K562 (cell line): ENCODE data around the gene IL17REL. TPM values are rescaled to one million over a fixed set of nuclear protein-coding genes. Genes with fewer than 3 reads are reported as not detected.
A peak's percentile ranks its signal among the peaks of the same experiment; 100 is the strongest.

ENCODE experiments used
- BRF2 ChIP-seq: IDR thresholded peaks from 3 replicates; pipeline ENCODE4 v1.6.1; 2011; ENCODE audit warnings: borderline replicate concordance, mild to moderate bottlenecking; ENCODE audit not compliant: insufficient read length, insufficient read depth
- ELK3 ChIP-seq: fragments of 450-650 bp; formaldehyde crosslinking; IDR thresholded peaks from 2 replicates; pipeline ENCODE4 v1.4.0; 2020; ENCODE audit warnings: mild to moderate bottlenecking
- ETS2 ChIP-seq: IDR thresholded peaks from 2 replicates; pipeline ENCODE4 v1.6.1; 2016; ENCODE audit warnings: borderline replicate concordance, missing genetic modification characterization, mild to moderate bottlenecking, moderate library complexity, missing compliant biosample characterization; ENCODE audit not compliant: poor library complexity, severe bottlenecking
- HMBOX1 ChIP-seq: sonication (generic); IDR thresholded peaks from 2 replicates; pipeline ENCODE4 v1.6.1; 2016
- ID3 ChIP-seq, 2 experiments: fragments of 250-450 bp in 1 of 2; fragments of 450-650 bp in 1 of 2; sonication (Bioruptor Pico) in 1 of 2; IDR thresholded peaks; 2 replicates each; pipeline versions ENCODE4 v1.6.1 to v1.8.0; 2016 to 2021; ENCODE audit warnings: mild to moderate bottlenecking in 2 of 2, moderate library complexity in 2 of 2, missing compliant biosample characterization in 1 of 2, missing genetic modification characterization in 1 of 2
- IRF9 ChIP-seq: fragments of 450-650 bp; IDR thresholded peaks from 2 replicates; pipeline ENCODE4 v1.6.1; 2016; ENCODE audit warnings: missing biosample characterization, missing genetic modification characterization
- MCM7 ChIP-seq, 2 experiments: fragments of 450-650 bp; IDR thresholded peaks; 2 replicates each; pipeline ENCODE4 v1.6.1; 2016 to 2018
- MXI1 ChIP-seq: IDR thresholded peaks from 2 replicates; pipeline ENCODE4 v1.6.1; 2011; ENCODE audit warnings: low read depth, mild to moderate bottlenecking, improper control_type of control experiment, low read length
- NCOR1 ChIP-seq: fragments of 450-650 bp; IDR thresholded peaks from 2 replicates; pipeline ENCODE4 v1.6.1; 2016; ENCODE audit warnings: mild to moderate bottlenecking, moderate library complexity
- PKNOX1 ChIP-seq: fragments of 450-650 bp; IDR thresholded peaks from 2 replicates; pipeline ENCODE4 v1.6.1; 2016
- SLC30A9 ChIP-seq: fragments of 250-450 bp; sonication (Bioruptor Pico); IDR thresholded peaks from 2 replicates; pipeline ENCODE4 v1.8.0; 2022; ENCODE audit warnings: mild to moderate bottlenecking, moderate library complexity
- SPI1 ChIP-seq: IDR thresholded peaks from 2 replicates; pipeline ENCODE4 v1.6.1; 2011; ENCODE audit warnings: low read depth, low read length, control low read depth, borderline replicate concordance
- TARDBP ChIP-seq: fragments of 450-650 bp; IDR thresholded peaks from 2 replicates; pipeline ENCODE4 v1.6.1; 2016
- TCF7 ChIP-seq: sonication (generic); IDR thresholded peaks from 2 replicates; pipeline ENCODE4 v1.6.1; 2016; ENCODE audit warnings: antibody characterized with exemption, borderline replicate concordance
- ZBTB33 ChIP-seq: sonication (generic); formaldehyde crosslinking; IDR thresholded peaks from 2 replicates; pipeline ENCODE4 v1.8.1; 2023; ENCODE audit warnings: mild to moderate bottlenecking, missing genetic modification reagents
- ZNF551 ChIP-seq: fragments of 250-450 bp; sonication (Bioruptor Pico); IDR thresholded peaks from 2 replicates; pipeline ENCODE4 v1.5.0; 2021; ENCODE audit warnings: mild to moderate bottlenecking, moderate library complexity
- ZNF57 ChIP-seq: fragments of 450-650 bp; formaldehyde crosslinking; IDR thresholded peaks from 2 replicates; pipeline ENCODE4 v1.4.0; 2020; ENCODE audit warnings: mild to moderate bottlenecking, moderate library complexity
- polyA plus RNA-seq, 8 experiments: library from polyadenylated mRNA; depleted of rRNA in 4 of 8; stranded (reverse) in 5 of 8; unstranded in 3 of 8; fragments of >200 nt; fragmentation: Nextera tagmentation in 2 of 8; fragmentation: Illumina TruSeq in 1 of 8; extraction: Ambion mirVana in 2 of 8; extraction: Trizol in 1 of 8; gene quantifications; 2 replicates each; pipeline versions ENCODE4 v1.2.1 to v1.2.3, GENCODE V29; 2011 to 2014; ENCODE audit warnings: inconsistent platforms in 1 of 8, missing spikeins in 1 of 8
- total RNA-seq, 7 experiments: library from RNA; depleted of rRNA in 6 of 7; stranded (reverse); fragments of >200 nt in 6 of 7; fragmentation: Illumina TruSeq in 2 of 7; extraction: Trizol in 2 of 7; gene quantifications; 2 replicates each; pipeline versions ENCODE4 v1.2.1 to v1.2.3, GENCODE V29; 2011 to 2021; ENCODE audit warnings: low replicate concordance in 1 of 7

The IL17REL gene
- total and polyA plus RNA-seq, 9 of the 15 experiments (the other 6 are each of a cell fraction or from before 2014, with no cell fraction given), result 0.05 to 0.42 (median 0.11) TPM; not detected in 4

- TF ChIP-seq ID3 (CRISPR knock-in tag; IDR thresholded peaks at IDR 0.05) (no peak), ID3 (tag; IDR thresholded peaks at IDR 0.05) (peak; percentile 87), ZBTB33 (no peak; the same call in 1 of the 2 replicates), TARDBP (no peak), SPI1 (no peak), NCOR1 (peak; percentile 69), MCM7 (IDR thresholded peaks at IDR 0.05) (no peak), IRF9 (tag) (no peak), PKNOX1 (peak; percentile 95), ELK3 (CRISPR knock-in tag) (no peak), HMBOX1 (no peak), ZNF57 (CRISPR knock-in tag) (no peak), MXI1 (peak; percentile 59; the same call in 1 of the 2 replicates), BRF2 (no peak), SLC30A9 (CRISPR knock-in tag) (no peak), TCF7 (no peak), ZNF551 (CRISPR knock-in tag) (no peak), ETS2 (no peak)
Measured at GRCh38 chr22:49970528-49971231, 41.9 kb downstream of the IL17REL start (continued).
